Panc1 (cell line): ENCODE data around the gene EOLA1. TPM values are rescaled to one million over a fixed set of nuclear protein-coding genes. Genes with fewer than 3 reads are reported as not detected.
"Not testable (repeated sequence)": the region's sequence is repeated elsewhere in the genome, so short reads cannot be mapped to it uniquely, and the experiment has no call there.

Experiments used
- ATAC-seq: fragments of 200-7000 bp; cut with Tn5 transposase; 2 replicates; pipeline ENCODE4 v1.9.1; 2020; ENCODE audit warnings: mild to moderate bottlenecking, moderate library complexity
- BruUV-seq: library from RNA; stranded (reverse); fragments of 400-500 nt; replicated peaks from 2 replicates; lab custom pipeline; 2021; lab: Mats Ljungman, UMichigan
- CTCF ChIA-PET: fragments of 300-600 bp; sonication (Branson Sonifier 250); formaldehyde crosslinking; loops from one replicate; lab custom pipeline; 2022; ENCODE audit warnings: antibody characterized with exemption; lab: Charles Lee
- POLR2A ChIA-PET: fragments of 300-600 bp; sonication (Branson Sonifier 250); formaldehyde crosslinking; loops from one replicate; lab custom pipeline; 2022; ENCODE audit warnings: antibody characterized with exemption; lab: Charles Lee
- DNase-seq: peaks from one replicate; pipeline ENCODE4 v3.0.0-alpha.2; 2010; ENCODE audit warnings: low read depth, low spot score
- H3K27ac ChIP-seq: 2 replicates; pipeline ENCODE4 v1.5.1; 2011; ENCODE audit warnings: mild to moderate bottlenecking, low read length, inconsistent platforms
- H3K27me3 ChIP-seq: fragments of 200-500 bp; sonication (Bioruptor generic); 2 replicates; pipeline ENCODE4 v1.6.0; 2014; ENCODE audit warnings: low read length, inconsistent platforms; ENCODE audit not compliant: control insufficient read depth, insufficient read depth
- H3K36me3 ChIP-seq: fragments of 200-500 bp; sonication (Bioruptor generic); 2 replicates; pipeline ENCODE4 v1.5.1; 2014; ENCODE audit warnings: inconsistent platforms, mild to moderate bottlenecking, low read length, moderate library complexity; ENCODE audit not compliant: control insufficient read depth, insufficient read depth
- H3K4me1 ChIP-seq: 2 replicates; pipeline ENCODE4 v1.5.1; 2011; ENCODE audit warnings: inconsistent platforms, mild to moderate bottlenecking, low read length, moderate library complexity; ENCODE audit not compliant: control insufficient read depth, insufficient read depth
- H3K4me3 ChIP-seq, 2 experiments: 2 replicates each; pipeline ENCODE4 v1.5.1; 2011 to 2012; ENCODE audit warnings: low read depth in 2 of 2, low read length in 2 of 2, mild to moderate bottlenecking in 2 of 2, inconsistent platforms in 1 of 2, moderate library complexity in 1 of 2
- H3K9me3 ChIP-seq: fragments of 200-500 bp; sonication (Bioruptor generic); 2 replicates; pipeline ENCODE4 v1.5.1; 2014; ENCODE audit warnings: low read depth, mild to moderate bottlenecking, inconsistent platforms, low read length, moderate library complexity; ENCODE audit not compliant: control insufficient read depth, insufficient read depth
- POLR2AphosphoS5 ChIP-seq: IDR thresholded peaks from 2 replicates; pipeline ENCODE4 v1.6.1; 2012; ENCODE audit warnings: mild to moderate bottlenecking, low read depth, low read length, moderate library complexity
- SIN3A ChIP-seq: IDR thresholded peaks from 2 replicates; pipeline ENCODE4 v1.6.1; 2012; ENCODE audit warnings: low read depth, mild to moderate bottlenecking, low read length, moderate library complexity, borderline replicate concordance; ENCODE audit not compliant: insufficient read depth
- TCF7L2 ChIP-seq: IDR thresholded peaks from 2 replicates; pipeline ENCODE4 v1.6.1; 2011; ENCODE audit warnings: mild to moderate bottlenecking, low read depth, low read length, inconsistent platforms
- in situ Hi-C: cut with HindIII; loops from 2 replicates; pipeline ENCODE4 v1.10.0; 2016; ENCODE audit warnings: low sequenced_read_pairs, low pct_unique_long_range_greater_than_20kb
- intact Hi-C: fragments of 100-400 bp; cut with micrococcal nuclease; formaldehyde crosslinking; loops from one replicate; pipeline ENCODE4 v1.10.0; 2022; ENCODE audit not compliant: unreplicated experiment
- total RNA-seq: library from RNA; stranded (reverse); gene quantifications from one replicate; pipeline ENCODE4 v1.2.1, GENCODE V29; 2021; ENCODE audit not compliant: unreplicated experiment
- TF ChIP-seq, protein P1 (sequence below): fragments of 450-650 bp; IDR thresholded peaks from 2 replicates; pipeline ENCODE4 v1.5.1; 2017; ENCODE audit warnings: mild to moderate bottlenecking
- TF ChIP-seq, protein P2 (sequence below), 2 experiments: IDR thresholded peaks; 2 replicates each; pipeline ENCODE4 v1.6.1; 2011 to 2012; ENCODE audit warnings: low read depth in 2 of 2, control low read depth in 1 of 2, low read length in 1 of 2, mild to moderate bottlenecking in 1 of 2, moderate library complexity in 1 of 2; ENCODE audit not compliant: insufficient read depth in 1 of 2

Gene EOLA1
- total RNA-seq, 1 experiment from 2014 or later = 26.8 TPM

GRCh38 chrX:149570668-149571067 lies 29.9 kb downstream of the EOLA1 start:
- in situ Hi-C loops (no loop called here), intact Hi-C loops (no loop called here)
- no peak for TF ChIP-seq SIN3A
- ChIA-PET CTCF (no interaction called here), POLR2A (no interaction called here)
- no peaks in the 10 kb centered on the region for H3K4me1 ChIP-seq
- no peaks in the 10 kb centered on the region; the same call in 1 of the 2 replicates for H3K27me3 ChIP-seq
- H3K4me3 ChIP-seq = no peak overlapping the region
- no TSS peak for BruUV-seq
- no peaks in the 10 kb centered on the region for H3K36me3 ChIP-seq
- no peak for ATAC-seq
- H3K27ac ChIP-seq = no peak overlapping the region
- no peak for DNase-seq
- no peaks in the 10 kb centered on the region for H3K9me3 ChIP-seq

- no peak for DNase-seq
- H3K27ac ChIP-seq = no peak overlapping the region
- H3K9me3 ChIP-seq = no peaks in the 10 kb centered on the region
- BruUV-seq = no TSS peak
- POLR2A ChIA-PET = no interaction called here
- no peak for ATAC-seq
- intact Hi-C loops (no loop called here), in situ Hi-C loops (no loop called here)
- no peak overlapping the region for H3K4me3 ChIP-seq
- no peaks in the 10 kb centered on the region for H3K4me1 ChIP-seq
- no peaks in the 10 kb centered on the region for H3K36me3 ChIP-seq
- no peaks in the 10 kb centered on the region; the same call in 1 of the 2 replicates for H3K27me3 ChIP-seq
- CTCF ChIA-PET = no interaction called here
- TF ChIP-seq, protein P1, sequence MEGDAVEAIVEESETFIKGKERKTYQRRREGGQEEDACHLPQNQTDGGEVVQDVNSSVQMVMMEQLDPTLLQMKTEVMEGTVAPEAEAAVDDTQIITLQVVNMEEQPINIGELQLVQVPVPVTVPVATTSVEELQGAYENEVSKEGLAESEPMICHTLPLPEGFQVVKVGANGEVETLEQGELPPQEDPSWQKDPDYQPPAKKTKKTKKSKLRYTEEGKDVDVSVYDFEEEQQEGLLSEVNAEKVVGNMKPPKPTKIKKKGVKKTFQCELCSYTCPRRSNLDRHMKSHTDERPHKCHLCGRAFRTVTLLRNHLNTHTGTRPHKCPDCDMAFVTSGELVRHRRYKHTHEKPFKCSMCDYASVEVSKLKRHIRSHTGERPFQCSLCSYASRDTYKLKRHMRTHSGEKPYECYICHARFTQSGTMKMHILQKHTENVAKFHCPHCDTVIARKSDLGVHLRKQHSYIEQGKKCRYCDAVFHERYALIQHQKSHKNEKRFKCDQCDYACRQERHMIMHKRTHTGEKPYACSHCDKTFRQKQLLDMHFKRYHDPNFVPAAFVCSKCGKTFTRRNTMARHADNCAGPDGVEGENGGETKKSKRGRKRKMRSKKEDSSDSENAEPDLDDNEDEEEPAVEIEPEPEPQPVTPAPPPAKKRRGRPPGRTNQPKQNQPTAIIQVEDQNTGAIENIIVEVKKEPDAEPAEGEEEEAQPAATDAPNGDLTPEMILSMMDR = no peak
- TF ChIP-seq, protein P2, sequence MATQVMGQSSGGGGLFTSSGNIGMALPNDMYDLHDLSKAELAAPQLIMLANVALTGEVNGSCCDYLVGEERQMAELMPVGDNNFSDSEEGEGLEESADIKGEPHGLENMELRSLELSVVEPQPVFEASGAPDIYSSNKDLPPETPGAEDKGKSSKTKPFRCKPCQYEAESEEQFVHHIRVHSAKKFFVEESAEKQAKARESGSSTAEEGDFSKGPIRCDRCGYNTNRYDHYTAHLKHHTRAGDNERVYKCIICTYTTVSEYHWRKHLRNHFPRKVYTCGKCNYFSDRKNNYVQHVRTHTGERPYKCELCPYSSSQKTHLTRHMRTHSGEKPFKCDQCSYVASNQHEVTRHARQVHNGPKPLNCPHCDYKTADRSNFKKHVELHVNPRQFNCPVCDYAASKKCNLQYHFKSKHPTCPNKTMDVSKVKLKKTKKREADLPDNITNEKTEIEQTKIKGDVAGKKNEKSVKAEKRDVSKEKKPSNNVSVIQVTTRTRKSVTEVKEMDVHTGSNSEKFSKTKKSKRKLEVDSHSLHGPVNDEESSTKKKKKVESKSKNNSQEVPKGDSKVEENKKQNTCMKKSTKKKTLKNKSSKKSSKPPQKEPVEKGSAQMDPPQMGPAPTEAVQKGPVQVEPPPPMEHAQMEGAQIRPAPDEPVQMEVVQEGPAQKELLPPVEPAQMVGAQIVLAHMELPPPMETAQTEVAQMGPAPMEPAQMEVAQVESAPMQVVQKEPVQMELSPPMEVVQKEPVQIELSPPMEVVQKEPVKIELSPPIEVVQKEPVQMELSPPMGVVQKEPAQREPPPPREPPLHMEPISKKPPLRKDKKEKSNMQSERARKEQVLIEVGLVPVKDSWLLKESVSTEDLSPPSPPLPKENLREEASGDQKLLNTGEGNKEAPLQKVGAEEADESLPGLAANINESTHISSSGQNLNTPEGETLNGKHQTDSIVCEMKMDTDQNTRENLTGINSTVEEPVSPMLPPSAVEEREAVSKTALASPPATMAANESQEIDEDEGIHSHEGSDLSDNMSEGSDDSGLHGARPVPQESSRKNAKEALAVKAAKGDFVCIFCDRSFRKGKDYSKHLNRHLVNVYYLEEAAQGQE (IDR thresholded peaks at IDR 0.05; ENCODE audit: insufficient read depth in 1 of 2, low read depth in 2 of 2, low read length in 1 of 2) = no peak
- no peak for TF ChIP-seq SIN3A
- no peak for TF ChIP-seq POLR2AphosphoS5
- TF ChIP-seq TCF7L2 = no peak
These were observed 31.0 kb downstream of the EOLA1 start for GRCh38 chrX:149571770-149572169.

GRCh38 chrX:149572743-149573142 lies 31.9 kb downstream of the EOLA1 start:
- Histone ChIP-seq H3K4me1 (no peaks in the 10 kb centered on the region), H3K9me3 (no peaks in the 10 kb centered on the region), H3K27me3 (no peaks in the 10 kb centered on the region; the same call in 1 of the 2 replicates), H3K4me3 (no peak overlapping the region), H3K36me3 (no peaks in the 10 kb centered on the region), H3K27ac (no peak overlapping the region)
- ChIA-PET POLR2A (no interaction called here), CTCF (no interaction called here)
- intact Hi-C loops = no loop called here
- BruUV-seq = no TSS peak
- in situ Hi-C loops = no loop called here
- ATAC-seq (no peak), DNase-seq (no peak)
- TF ChIP-seq SIN3A = no peak
- TF ChIP-seq, protein P2 (IDR thresholded peaks at IDR 0.05; ENCODE audit: insufficient read depth in 1 of 2, low read depth in 2 of 2, low read length in 1 of 2) = no peak

GRCh38 chrX:149573456-149573855 lies 32.6 kb downstream of the EOLA1 start:
- DNase-seq, H3K4me3 ChIP-seq, intact Hi-C loops, H3K4me1 ChIP-seq, BruUV-seq, in situ Hi-C loops, H3K9me3 ChIP-seq, H3K27me3 ChIP-seq, POLR2A ChIA-PET, CTCF ChIA-PET, H3K27ac ChIP-seq, H3K36me3 ChIP-seq: not testable (repeated sequence)
- peak; percentile 48; the same call in 1 of the 2 replicates for ATAC-seq
